ENCODE measurements around the gene HDAC11. TPM values are rescaled to one million over a fixed set of nuclear protein-coding genes. Genes with fewer than 3 reads are reported as not detected.

The HDAC11 gene
- total RNA-seq, 1 donor from 2014 or later = 8.8 TPM

DNA sequence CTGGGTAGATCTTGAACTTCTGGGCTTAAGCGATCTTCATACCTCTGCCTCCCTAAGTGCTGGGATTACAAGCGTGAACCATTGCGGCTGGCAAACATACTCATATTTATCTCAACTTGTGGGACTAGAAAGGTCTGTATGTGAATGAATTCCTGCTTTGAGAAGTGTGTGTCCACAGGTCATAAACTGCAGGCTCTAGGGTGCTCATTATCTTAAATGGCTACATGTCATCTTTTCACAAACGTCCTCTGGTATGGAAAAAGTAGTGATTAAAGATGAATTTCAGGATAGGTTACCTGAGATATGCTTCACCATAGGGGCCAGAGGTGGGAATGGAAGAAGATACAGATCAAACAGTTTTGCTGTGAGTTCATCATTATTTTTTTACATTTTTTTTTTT is 7.8 kb upstream of the HDAC11 start:
- TF ChIP-seq, protein P1, sequence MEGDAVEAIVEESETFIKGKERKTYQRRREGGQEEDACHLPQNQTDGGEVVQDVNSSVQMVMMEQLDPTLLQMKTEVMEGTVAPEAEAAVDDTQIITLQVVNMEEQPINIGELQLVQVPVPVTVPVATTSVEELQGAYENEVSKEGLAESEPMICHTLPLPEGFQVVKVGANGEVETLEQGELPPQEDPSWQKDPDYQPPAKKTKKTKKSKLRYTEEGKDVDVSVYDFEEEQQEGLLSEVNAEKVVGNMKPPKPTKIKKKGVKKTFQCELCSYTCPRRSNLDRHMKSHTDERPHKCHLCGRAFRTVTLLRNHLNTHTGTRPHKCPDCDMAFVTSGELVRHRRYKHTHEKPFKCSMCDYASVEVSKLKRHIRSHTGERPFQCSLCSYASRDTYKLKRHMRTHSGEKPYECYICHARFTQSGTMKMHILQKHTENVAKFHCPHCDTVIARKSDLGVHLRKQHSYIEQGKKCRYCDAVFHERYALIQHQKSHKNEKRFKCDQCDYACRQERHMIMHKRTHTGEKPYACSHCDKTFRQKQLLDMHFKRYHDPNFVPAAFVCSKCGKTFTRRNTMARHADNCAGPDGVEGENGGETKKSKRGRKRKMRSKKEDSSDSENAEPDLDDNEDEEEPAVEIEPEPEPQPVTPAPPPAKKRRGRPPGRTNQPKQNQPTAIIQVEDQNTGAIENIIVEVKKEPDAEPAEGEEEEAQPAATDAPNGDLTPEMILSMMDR (conservative IDR thresholded peaks at IDR 0.05; ENCODE audit: low read depth, low read length) = no peak
- no peak for DNase-seq (ENCODE audit: low read depth)
- no peak overlapping the region for H3K4me3 ChIP-seq (ENCODE audit: low read depth, low read length)

DNA sequence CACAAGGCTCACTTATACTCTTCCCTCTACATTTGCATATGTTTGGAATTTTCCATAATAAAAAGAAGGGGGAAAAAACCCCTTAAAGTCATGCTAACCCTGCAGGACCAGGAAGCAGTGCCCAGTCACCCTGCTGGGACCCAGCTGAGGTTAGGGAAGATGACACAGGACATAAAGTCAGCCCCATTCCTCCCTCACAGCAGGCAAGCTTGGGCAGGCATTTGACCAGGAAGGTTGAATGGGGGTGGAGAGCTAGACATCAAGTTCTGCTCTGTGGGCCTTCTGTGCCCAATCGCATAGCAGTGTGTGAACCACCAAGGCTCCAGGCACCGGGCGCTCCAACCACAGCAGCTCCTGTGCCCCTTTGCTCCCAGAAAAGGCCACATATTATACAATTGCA is 7.1 kb upstream of the HDAC11 start:
- TF ChIP-seq, protein P1 (conservative IDR thresholded peaks at IDR 0.05; ENCODE audit: low read depth, low read length) = no peak
- DNase-seq (ENCODE audit: low read depth) = no peak
- H3K4me3 ChIP-seq (ENCODE audit: low read depth, low read length) = no peak overlapping the region

DNA sequence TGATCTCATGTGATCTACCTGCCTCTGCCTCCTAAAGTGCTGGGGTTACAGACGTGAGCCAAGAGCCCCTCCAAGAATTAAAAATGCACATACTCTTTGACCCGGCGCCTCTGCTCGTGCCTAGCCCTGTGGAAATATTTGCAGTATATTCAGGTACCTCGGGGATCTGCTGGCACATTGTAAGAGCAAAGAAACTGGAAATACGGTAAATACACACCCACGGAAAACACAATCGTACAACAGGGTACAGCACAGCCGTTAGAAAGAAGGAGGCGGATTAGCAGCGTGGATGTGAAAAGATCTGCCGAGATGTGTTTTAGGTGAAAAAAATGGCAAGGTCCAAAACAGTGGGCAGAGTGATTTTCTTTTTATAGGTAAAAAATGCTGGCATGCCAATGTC is 6.1 kb upstream of the HDAC11 start:
- H3K4me3 ChIP-seq (ENCODE audit: low read depth, low read length) = no peak overlapping the region
- DNase-seq (ENCODE audit: low read depth) = no peak
- TF ChIP-seq, protein P1 (conservative IDR thresholded peaks at IDR 0.05; ENCODE audit: low read depth, low read length) = no peak

DNA sequence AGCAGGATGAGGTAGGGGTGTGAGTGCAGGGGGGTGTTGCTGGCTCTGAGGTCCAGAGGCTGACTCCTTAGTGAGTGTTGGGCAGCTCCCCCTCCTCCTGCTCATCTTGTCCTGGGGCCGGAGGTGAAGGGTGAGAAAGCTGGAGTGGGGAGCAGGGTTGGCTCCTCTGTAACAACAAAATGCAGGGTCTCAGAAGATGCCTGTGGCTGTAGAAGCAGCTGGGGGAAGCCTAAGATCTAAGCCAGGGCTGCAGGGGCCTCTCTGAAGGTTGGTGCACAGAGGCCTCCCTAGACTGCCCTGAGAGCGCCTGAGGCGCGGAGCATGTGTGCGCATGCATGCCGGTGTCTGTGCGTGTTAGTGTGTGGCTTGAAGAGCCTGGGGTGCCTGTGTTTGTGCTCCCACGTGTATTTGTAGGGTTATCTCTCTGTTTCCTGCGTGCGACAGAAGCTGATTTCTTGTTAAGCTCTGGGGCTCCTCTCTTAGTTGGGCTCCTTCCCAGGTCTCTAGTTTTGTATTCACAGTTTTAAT is 5.3 kb upstream of the HDAC11 start:
- H3K4me3 ChIP-seq (ENCODE audit: low read depth, low read length) = no peak overlapping the region
- DNase-seq (ENCODE audit: low read depth) = no peak
- TF ChIP-seq, protein P1 (conservative IDR thresholded peaks at IDR 0.05; ENCODE audit: low read depth, low read length) = no peak

DNA sequence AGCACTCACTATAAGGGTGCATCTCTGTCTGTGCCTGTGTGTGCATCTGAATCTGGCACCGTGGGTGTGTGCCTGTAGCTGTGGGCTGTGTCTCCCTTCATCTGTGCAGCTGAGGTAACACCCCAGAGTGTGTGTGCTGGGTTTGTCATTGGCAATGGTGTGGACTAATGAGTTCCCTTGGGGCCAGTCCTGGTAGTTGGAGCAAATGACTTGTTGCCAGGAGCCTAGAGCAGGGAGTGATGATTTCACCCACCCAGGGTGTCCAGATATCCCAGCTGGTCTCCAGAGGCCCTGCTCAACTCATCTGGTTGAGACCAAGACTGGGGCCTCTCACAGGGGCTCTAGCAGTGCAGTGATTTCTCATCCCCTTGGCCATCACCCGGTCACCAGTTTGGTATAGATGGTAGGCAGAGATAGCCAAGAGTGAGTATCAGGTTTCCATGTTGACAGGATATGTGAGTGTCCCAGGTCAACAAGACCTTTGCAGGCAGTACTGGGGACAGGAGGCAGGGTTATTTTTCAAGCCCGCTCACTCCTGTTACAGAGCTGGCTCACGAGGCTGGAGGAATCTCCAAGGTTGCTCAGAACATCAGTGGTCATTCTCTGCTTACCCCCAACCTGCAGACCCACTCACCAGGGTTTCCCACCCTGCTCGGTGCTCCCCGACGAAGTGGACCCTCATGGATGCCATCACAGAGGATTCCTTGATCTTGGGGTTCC is 4.1 kb upstream of the HDAC11 start:
- TF ChIP-seq, protein P1 (conservative IDR thresholded peaks at IDR 0.05; ENCODE audit: low read depth, low read length) = no peak
- DNase-seq (ENCODE audit: low read depth) = no peak
- no peak overlapping the region for H3K4me3 ChIP-seq (ENCODE audit: low read depth, low read length)

DNA sequence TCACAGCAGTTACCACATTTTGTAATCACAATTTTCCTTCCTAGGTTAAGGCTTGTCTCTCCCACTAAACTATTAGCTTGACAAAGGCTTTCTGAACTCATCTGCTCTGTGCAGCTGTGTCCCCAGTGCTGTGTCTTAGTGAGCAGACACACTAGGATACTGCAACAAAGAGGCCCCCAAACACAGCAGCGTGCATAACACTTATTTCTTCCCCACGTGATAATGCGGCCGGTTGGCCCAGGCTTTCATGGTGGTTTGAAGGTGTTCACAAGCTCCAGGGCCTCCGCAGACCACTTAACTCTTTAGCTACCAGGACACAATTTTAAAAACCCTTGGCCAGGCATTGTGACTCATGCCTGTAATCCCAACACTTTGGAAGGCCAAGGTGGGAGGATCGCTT is 2.2 kb upstream of the HDAC11 start:
- H3K4me3 ChIP-seq (ENCODE audit: low read depth, low read length) = no peak overlapping the region
- TF ChIP-seq, protein P1 (conservative IDR thresholded peaks at IDR 0.05; ENCODE audit: low read depth, low read length) = no peak
- DNase-seq (ENCODE audit: low read depth) = no peak

DNA sequence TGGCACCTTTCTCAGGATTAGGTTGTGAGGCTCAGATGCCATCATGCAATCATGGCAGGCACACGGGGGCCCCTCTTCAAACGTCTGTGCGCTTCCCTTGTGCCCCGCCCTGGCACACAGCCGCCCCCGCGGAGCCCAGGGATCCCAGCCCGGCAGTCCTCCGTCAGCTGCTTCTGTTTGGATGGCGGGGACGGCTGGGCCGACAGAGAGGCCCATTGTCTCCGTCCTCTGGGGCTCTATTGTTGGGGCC is 849 bp upstream of the HDAC11 start:
- DNase-seq (ENCODE audit: low read depth) = no peak
- TF ChIP-seq, protein P1 (conservative IDR thresholded peaks at IDR 0.05; ENCODE audit: low read depth, low read length) = no peak
- peak overlapping the region; percentile 67 for H3K4me3 ChIP-seq (ENCODE audit: low read depth, low read length)
